ENCODE measurements around the gene KIF11. TPM values are rescaled to one million over a fixed set of nuclear protein-coding genes. Genes with fewer than 3 reads are reported as not detected.

KIF11 gene
- total RNA-seq, 3 donors from 2014 or later, result 1.7 to 14.6 (median 3.2) TPM

DNA sequence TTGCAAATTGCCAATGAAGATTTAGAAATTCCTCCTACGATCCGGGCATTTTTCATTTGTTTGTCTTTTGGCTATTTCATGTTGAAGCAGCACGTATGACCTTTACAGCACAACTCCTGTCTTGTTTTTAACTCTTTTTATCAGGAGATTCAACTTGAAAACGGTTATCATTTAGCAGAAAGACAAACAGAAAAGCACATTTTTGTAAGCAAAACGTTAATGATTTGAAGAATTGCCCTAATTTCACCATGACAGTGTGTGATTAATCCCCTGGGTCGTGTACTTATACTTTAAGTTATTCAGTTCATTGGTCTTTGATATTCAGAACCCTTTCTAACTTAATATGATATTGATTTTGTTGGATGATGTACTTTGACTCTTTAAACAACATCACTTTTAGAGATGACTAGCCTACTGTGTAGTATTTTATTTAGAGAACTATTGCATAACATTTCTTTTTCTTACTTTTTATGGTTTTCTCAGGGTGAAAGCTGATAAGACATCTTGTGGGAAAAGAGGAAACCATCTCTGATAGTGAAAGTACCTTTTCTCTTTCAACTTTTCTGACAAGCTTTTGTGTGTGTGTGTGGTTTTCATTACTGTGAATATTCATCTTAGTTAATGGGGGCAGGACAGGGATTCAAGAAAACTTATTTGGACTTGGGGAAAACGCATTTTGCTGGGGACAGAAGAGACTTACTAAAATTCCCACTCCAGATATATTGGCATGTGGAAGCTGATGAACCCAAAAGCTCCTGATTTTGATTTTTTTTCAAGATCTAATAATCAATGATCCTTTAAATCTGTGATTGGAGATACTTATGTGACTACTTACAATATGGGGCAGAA, 105.0 kb downstream of the KIF11 start:
- ATAC-seq, result no peak

DNA sequence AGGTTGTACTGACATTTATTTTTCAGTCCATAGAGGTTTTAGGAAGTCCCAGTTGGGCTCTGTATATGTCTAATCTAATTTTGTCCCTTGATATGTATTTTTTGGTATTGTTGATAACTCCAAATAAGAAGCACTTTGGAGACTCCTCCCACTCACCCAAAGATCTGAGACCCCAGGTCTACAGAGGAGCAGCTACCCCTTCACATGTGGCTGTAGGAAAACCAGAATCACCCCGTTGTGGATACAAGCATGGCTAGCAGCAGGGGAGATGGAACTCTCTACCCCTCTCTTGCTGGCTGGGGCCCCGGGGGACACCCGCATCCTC, 106.2 kb downstream of the KIF11 start:
- intact Hi-C loops (cut with DNase I, micrococcal nuclease), result no loop called here
- TF ChIP-seq, protein P1, sequence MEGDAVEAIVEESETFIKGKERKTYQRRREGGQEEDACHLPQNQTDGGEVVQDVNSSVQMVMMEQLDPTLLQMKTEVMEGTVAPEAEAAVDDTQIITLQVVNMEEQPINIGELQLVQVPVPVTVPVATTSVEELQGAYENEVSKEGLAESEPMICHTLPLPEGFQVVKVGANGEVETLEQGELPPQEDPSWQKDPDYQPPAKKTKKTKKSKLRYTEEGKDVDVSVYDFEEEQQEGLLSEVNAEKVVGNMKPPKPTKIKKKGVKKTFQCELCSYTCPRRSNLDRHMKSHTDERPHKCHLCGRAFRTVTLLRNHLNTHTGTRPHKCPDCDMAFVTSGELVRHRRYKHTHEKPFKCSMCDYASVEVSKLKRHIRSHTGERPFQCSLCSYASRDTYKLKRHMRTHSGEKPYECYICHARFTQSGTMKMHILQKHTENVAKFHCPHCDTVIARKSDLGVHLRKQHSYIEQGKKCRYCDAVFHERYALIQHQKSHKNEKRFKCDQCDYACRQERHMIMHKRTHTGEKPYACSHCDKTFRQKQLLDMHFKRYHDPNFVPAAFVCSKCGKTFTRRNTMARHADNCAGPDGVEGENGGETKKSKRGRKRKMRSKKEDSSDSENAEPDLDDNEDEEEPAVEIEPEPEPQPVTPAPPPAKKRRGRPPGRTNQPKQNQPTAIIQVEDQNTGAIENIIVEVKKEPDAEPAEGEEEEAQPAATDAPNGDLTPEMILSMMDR (IDR thresholded peaks at IDR 0.05), result no peak
- ATAC-seq (no peak), DNase-seq (no peak)
- Histone ChIP-seq H3K36me3 (ENCODE audit: low read depth) (no peaks in the 10 kb centered on the region), H3K4me3 (no peak overlapping the region), H3K4me1 (ENCODE audit: low read depth) (peaks cover 3% of the 10 kb centered on the region), H3K9me3 (no peaks in the 10 kb centered on the region)

More for the DNA sequence above, 105.0 kb downstream of the KIF11 start:
- intact Hi-C loops (cut with DNase I, micrococcal nuclease), result no loop called here
- DNase-seq, result no peak
- Histone ChIP-seq H3K4me3 (no peak overlapping the region), H3K4me1 (ENCODE audit: low read depth) (peaks cover 3% of the 10 kb centered on the region), H3K36me3 (ENCODE audit: low read depth) (no peaks in the 10 kb centered on the region), H3K9me3 (no peaks in the 10 kb centered on the region)
- TF ChIP-seq, protein P1 (IDR thresholded peaks at IDR 0.05), result no peak

DNA sequence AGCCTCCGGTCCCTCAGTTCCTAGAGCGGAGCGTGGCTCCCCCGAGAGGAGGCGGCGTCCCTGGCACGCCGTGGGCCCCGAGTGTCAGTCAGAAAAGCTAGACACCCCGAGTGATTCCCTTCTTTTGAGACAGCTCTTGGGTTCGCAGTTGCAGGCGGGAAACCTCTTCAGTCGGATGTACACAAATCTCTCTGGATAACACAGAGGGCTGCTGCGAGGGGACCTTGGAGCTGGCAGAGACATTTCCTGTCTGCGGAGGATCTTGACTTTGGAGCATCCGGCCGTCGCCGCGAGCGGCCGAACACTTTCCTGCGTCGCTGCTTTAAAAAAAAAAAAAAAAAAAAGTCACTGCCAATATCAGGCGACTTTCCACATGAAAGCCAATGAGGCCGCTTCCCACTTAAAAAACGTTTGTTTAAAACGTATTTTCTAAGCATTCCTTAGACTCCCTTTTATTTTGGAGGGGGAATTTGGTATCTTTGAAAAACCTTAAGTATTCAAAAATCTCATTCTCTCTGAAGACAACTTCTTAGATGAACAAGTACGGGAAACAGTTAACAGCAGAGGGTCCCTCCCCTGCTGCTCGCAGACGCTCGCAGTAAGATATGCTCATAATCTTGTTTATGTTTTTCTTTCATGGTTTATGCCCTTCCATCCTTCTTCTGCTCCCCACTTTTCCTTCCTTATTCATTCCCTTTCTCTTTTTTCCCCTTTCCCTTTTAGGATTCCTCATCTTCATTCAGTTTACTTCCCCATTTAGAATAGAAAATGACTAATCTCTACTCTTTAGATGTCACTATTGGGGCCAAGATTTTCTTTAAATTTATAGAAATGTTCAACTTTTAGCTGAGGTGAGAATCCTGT, 106.8 kb downstream of the KIF11 start:
- H3K4me1 ChIP-seq (ENCODE audit: low read depth), result peaks cover 3% of the 10 kb centered on the region
- ATAC-seq (peak; percentile 51), DNase-seq (peak; percentile 17 to 51 (median 41))
- TF ChIP-seq, protein P1 (IDR thresholded peaks at IDR 0.05), result no peak
- no peak overlapping the region for H3K4me3 ChIP-seq
- intact Hi-C loops (cut with DNase I, micrococcal nuclease), result no loop called here
- no peaks in the 10 kb centered on the region for H3K9me3 ChIP-seq
- no peaks in the 10 kb centered on the region for H3K36me3 ChIP-seq (ENCODE audit: low read depth)

DNA sequence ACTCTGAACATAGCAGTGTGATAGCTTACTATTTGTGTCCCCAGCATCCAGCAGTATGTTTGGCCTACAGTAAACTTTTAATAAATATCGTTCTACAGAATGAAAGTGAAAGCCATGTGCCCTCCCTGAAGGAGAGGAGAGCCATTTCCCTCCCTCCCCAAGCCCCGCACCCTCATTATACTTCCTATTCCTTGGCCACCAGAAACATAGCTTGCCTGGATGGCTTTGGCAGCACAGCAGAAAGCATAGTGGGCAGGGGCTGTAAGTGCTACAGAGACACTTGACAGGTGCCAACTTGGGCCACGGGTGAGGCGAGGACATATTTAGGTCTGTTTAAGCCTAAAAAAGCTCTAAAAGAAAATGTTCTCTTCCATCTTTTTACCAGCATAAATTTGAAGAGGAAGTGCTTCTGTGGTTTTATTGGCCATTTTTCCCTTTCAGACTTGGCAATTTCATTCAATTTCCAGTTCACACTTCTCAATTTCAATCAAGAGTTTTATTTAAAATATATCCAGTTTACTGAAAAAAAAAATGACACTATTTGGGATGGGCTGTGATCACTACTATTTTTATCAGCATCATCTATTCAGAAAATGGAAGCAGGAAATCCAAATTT, 109.5 kb downstream of the KIF11 start:
- Histone ChIP-seq H3K36me3 (ENCODE audit: low read depth) (no peaks in the 10 kb centered on the region), H3K4me1 (ENCODE audit: low read depth) (peaks cover 3% of the 10 kb centered on the region), H3K9me3 (no peaks in the 10 kb centered on the region), H3K4me3 (no peak overlapping the region)
- intact Hi-C loops (cut with DNase I, micrococcal nuclease), result no loop called here
- ATAC-seq, result no peak
- TF ChIP-seq, protein P1 (IDR thresholded peaks at IDR 0.05), result no peak
- no peak for DNase-seq

Other genes starting within 250 kb of the KIF11 start
- 10 to 100 TPM; 36.6 to 48.7 (median 41.6) TPM for gene IDE, start 19.0 kb upstream of the KIF11 start, total RNA-seq
- gene HHEX, start 96.8 kb downstream of the KIF11 start, total RNA-seq, result 1 to 10 TPM; 3.5 to 8.8 (median 4.0) TPM

All from mucosa of descending colon (tissue), 3 donors.